Measurements from ENCODE around the gene UFSP1. TPM values are rescaled to one million over a fixed set of nuclear protein-coding genes. Genes with fewer than 3 reads are reported as not detected.
"Not testable (repeated sequence)": the region's sequence is repeated elsewhere in the genome, so short reads cannot be mapped to it uniquely, and the experiment has no call there.

Gene UFSP1
- total RNA-seq (ENCODE audit: insufficient read depth, low replicate concordance): 3.1 TPM

DNA sequence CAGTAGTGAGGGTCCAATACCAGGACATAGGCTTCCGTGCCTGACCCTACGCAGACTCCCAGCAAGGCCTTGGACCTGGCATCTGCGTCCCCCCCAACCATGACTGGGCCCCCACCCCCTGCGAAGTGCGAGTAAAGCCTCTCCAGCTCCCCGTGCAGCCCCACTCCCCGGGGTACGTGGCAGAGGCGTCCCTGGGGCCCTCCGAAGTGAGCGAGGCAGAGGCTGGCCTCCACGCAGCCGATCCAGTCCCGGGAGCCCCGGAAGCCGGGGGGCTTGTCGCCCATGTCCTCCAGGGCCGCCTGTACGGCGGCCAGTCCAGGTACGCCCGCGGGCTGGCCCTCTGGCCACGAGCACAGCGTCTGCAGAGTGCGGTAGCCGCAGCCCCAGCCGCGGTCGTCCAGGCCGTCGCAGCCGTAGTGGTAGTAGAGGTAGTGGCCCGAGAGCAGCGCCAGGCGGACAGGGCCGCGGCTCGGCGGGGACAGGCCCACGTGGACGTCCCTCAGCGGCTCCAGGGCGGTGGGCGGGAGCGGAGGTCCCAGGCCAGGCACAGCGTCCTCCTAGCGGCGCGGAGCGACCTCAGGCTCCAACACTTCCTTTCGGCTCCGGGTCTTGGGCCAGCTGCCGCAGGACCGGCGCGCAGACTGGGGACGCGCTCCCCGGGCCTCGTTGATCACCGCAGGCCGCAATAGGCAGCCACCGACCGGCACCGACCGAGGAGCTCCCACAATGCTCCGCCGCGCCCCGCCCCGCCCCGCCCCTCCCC lies at the start of gene UFSP1:
TSS of gene UFSP1 (minus strand) at position 728 of the 763 bp plus-strand sequence. CDS start at position 284, 444 bp downstream.
- DNase-seq (ENCODE audit: low spot score): no peak

DNA sequence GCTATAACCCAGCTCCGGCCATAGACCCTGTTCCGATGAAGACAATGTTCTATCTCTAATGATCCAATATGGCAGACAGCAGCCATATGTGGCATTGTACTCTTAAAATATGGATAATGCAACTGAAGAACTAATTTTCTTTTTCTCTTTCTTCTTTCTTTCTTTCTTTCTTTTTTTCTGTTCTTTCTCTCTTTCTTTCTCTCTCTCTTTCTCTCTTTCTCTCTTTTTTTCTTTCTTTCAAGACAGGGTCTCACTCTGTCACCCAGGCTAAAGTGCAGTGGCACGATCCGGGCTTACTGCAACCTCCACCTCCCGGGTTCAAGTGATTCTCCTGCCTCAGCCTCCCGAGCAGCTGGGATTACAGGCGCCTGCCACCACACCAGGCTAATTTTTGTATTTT lies 46.7 kb upstream of the UFSP1 start:
- DNase-seq (ENCODE audit: low spot score): not testable (repeated sequence)

DNA sequence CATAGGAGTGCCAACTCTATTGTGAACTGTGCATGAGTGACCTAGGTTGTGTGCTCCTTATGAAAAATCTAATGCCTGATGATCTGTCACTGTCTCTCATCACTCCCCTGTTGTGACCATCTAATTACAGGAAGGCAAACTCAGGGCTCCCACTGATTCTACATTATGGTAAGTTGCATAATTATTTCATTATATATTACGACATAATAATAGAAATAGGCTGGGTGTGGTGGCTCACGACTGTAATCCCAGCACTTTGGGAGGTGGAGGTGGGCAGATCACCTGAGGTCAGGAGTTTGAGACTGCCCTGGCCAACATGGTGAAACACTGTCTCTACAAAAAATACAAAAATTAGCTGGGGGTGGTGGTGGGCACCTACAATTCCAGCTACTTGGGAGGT lies 45.9 kb upstream of the UFSP1 start:
- DNase-seq (ENCODE audit: low spot score): not testable (repeated sequence)

DNA sequence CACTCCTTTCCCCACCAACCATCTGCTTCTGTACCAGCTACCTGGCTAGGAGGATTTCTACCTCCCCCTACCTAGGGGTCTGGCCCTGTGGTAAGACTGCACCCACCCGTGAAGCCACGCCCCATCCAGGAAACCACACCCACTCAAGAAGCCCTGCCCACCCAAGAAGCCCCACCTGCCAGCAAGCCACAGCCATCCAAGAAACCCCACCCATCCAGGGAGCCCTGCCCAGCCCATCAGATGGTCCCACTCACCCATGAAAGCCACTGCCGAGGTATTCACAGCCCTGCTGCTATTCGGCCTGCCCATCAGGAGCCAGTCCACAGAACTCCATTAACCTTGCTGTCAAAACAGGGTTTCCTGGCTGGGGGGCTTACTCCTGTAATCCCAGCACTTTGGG lies 44.2 kb upstream of the UFSP1 start:
- DNase-seq (ENCODE audit: low spot score): no peak

DNA sequence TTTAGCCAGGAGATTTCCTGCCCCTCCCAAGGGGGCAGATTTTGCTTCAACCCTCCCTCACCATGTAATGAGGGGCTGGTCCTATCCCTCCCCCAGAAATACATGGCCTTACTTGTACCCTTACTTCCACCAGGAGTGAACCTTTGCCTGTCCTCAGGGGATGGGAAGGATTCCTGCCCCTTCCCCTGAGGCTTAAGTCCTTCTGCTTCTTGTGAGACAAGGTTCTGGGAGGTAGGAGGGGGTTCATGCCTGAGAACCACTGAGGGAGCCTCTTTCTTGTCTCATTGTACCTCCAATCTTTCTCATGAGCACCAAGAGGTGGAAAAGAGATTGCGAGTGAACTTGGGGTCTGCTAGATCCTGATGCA lies 40.3 kb upstream of the UFSP1 start:
- DNase-seq (ENCODE audit: low spot score): no peak

DNA sequence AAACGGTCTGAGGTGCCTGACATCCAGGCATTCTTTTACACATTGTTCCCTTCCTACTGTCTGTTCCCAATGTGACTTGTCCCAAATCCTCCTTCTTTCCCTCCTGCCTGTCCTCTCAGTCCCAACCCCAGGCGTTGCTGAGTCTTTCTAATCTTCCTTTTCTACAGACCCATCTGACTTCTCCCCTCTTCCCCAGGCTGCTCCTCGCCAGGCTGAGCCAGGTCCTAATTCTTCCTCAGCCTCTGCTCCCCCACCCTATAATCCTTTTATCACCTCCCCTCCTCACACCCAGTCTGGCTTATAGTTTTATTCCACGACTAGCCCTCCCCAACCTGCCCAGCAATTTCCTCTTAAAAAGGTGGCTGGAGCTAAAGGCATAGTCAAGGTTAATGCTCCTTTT lies 34.1 kb upstream of the UFSP1 start:
- not testable (repeated sequence) for DNase-seq (ENCODE audit: low spot score)

DNA sequence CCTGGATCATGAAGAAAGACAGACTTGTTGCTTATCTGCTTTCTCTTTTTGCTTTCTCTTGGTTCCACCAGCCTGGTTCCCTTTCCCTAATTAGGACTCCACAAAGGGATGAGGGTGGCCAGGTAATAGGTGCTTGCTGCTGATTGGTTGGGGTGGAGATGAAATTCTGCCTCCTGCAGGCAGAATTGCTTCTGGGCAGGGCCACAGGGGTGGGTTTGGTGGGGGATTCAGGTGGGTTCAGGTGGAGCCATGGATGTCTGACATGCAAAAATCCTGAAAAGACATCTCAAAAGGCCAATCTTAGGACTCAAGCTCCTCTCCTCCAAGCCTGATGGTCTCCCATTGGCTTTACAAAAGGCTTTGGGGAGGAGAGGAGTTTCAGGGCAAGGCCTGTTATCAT lies 31.5 kb upstream of the UFSP1 start:
- DNase-seq (ENCODE audit: low spot score): no peak

DNA sequence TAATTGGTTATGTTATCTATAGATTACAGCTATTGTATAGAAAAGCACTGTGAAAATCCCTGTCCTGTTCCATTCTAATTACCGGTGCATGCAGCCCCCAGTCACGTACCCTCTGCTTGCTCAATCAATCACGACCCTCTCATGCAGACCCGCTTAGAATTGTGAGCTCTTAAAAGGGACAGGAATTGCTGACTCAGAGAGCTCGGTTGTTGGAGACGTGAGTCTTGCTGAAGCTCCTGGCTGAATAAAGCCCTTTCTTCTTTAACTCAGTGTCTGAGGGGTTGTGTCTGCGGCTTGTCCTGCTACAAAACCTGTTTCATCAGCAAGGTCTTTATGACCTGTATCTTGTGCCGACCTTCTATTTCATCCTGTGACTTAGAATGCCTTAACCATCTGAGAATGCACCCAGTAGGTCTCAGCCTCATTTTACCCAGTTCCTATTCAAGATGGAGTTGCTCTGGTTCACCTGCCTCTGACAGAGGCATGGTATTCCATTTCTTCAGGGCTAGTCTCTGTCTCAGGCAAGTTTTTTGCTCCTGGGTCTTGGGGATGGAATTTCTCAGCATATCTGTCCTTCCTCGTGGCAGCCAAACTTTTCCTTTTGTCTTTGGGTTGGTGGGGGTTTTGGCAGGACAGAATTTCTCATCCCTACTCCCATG lies 30.4 kb upstream of the UFSP1 start:
- not testable (repeated sequence) for DNase-seq (ENCODE audit: low spot score)

DNA sequence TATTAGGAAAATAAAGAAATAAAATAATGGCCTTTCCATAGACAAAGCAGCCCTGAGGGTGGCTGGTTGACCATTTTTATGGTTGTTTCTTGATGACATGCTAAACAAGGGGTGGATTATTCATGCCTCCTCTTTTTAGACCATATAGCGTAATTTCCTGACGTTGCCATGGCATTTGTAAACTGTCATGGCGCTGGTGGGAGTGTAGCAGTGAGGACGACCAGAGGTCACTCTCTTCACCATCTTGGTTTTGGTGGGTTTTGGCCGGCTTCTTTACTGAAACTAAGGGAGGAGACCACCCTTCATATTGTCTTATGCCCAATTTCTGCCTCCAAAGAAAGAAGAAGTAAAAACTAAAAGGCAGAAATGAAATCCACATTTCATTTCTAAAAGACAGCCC lies 29.8 kb upstream of the UFSP1 start:
- DNase-seq (ENCODE audit: low spot score): not testable (repeated sequence)

DNA sequence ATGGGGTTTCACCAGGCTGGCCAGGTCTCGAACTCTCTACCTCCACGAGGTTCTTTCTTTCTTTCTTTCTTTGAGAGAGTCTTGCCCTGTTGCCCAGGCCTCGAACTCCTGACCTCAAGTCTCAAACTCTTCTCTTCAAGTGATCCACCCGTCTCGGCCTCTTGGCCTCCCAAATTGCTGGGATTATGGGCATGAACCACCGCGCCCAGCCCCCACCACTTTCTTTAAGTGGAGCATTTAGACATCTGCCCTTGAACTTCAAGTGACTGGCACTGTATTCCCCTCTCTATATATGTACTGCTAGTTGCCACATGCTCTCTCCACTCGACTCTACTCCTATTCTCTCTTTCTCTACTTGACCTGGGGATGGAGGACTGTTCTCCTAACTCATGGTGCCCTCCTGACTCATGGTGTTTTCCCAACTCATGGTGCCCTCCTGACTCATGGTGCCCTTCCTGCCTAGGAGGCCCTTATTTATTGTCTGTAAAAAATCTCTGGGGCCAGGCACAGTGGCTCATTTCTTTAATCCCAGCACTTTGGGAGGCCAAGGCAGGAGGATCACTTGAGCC lies 25.4 kb upstream of the UFSP1 start:
- DNase-seq (ENCODE audit: low spot score): no peak

DNA sequence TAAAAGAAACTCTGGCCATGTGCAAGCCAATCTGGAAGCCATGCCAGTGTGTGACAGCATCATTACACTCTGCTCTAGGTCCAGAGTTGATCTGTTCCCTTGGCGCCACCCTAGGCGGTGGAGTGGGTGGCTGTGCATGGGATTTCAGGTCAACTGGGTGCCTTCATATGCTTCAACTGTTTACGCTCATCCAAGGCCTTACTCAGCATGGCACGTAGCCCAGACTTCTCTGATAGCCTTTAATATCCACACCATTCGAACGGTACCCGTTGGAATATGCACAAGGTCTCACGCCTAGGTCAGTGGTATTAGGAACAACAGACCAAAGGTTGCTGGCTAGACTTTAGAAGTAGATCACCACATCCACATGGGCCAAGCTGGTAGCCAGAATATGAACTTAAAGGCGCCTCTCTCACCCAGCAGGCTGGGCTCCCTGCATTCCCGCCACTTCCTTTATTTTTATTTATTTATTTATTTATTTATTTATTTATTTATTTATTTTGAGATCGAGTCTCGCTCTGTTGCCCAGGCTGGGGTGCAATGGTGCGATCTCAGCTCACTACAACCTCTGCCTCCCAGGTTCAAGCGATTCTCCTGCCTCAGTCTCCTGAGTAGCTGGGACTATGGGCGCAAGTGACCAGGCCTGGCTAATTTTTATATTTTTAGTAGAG lies 24.8 kb upstream of the UFSP1 start:
- no peak for DNase-seq (ENCODE audit: low spot score)

DNA sequence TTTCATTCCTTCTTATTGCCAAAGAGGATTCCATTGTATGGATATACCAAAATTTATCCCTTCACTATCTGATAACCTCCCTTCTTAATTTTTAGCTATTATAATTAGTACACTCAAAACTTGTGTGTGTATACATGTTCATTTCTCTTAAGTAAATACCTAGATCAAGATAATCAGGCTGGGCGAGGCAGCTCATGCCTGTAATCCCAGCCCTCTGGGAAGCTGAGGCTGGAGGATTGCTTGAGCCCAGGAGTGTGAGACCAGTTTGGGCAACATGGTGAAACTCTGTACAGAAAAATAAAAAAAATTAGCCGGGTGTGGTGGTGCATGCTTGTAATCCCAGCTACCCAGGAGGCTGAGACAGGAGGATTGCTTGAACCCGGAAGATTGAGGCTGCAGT lies 22.0 kb upstream of the UFSP1 start:
- DNase-seq (ENCODE audit: low spot score): no peak

DNA sequence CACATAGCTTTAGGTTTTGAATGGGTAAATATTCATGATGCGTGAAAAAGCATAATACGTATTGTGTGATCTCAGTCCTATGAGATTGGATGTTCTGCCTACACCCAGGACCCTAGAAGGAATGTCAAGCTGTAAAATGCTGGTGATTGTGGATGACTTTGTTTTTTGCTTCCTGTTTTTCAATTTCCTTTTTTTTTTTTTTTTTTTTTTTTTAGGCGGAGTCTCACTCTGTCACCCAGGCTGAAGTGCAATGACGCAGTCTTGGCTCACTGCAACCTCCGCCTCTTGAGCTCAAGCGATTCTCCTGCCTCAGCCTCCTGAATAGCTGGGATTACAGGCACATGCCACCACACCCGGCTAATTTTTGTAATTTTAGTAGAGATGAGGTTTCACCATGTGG lies 20.9 kb upstream of the UFSP1 start:
- DNase-seq (ENCODE audit: low spot score): not testable (repeated sequence)

DNA sequence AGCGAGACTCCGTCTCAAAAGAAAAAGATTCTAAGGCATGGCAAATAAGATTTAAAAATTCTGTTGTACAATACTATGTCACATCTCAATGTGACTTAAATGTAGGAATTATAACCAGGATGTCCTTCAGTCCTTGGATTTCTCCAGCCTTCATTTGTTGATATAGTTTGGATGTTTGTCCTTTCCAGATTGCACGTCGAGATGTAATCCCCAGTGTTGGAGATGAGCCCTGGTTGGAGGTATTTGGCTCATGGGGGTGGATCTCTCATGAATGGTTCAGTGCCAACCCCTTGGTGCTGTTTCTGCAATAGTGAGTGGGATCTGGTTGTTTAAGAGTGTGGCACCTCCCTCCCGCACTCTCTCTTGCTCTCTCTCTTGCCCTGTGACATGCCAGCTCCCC lies 19.0 kb upstream of the UFSP1 start:
- no peak for DNase-seq (ENCODE audit: low spot score)

DNA sequence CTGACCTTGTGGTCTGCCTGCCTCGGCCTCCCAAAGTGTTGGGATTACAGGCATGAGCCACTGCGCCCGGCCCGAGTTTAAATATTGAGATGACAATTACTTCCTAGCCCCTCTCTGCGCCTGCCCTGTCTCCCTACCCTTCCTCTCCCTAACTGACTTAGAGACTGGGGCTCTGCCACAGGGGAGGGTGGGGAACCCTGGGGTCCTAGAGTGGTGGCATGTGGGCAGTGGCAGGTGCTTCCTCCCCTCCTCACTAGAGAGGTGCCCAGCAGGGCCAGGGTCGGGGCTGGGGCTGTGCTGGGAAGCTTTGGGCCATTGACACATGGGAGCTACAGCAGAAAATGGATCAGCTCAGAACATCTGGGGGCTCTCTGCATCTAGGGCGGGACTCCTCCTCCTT lies 13.1 kb upstream of the UFSP1 start:
- no peak for DNase-seq (ENCODE audit: low spot score)

DNA sequence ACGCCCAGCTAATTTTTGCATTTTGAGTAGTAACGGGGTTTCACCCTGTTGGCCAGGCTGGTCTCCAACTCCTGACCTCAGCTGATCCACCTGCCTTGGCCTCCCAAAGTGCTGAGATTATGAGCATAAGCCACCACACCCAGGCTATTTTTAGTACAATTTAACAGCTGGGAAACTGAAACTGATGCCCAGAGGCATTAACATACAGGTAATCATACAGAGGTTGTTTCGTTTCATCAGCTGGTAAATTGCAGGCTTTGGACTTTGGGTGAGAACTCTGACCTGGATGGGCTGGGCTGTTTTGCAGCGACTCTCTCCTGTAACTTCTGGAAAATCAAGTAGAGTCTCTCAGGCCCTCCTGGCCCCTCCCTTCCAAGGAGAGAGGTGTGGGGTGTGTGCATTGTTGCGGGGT lies 12.4 kb upstream of the UFSP1 start:
- DNase-seq (ENCODE audit: low spot score): no peak

DNA sequence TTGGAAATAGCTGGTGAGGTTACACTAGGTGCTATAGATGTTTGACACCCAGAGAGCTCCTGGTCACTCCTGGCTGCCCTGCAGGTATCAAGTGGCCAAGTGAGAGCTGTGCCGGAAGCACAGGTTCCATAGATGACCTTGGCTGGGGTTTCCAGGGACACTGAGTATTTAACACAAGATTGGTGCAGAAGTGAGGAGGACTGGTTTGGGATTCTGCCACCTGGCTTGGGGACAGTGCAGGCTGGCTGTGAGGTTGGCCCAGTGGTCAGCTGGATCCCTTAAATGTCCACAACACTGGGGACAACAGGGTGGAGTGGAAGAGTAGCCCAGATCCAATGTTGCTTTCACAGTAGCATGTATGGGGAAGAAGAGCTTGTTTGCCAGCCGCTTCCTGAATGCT lies 11.5 kb upstream of the UFSP1 start:
- no peak for DNase-seq (ENCODE audit: low spot score)

DNA sequence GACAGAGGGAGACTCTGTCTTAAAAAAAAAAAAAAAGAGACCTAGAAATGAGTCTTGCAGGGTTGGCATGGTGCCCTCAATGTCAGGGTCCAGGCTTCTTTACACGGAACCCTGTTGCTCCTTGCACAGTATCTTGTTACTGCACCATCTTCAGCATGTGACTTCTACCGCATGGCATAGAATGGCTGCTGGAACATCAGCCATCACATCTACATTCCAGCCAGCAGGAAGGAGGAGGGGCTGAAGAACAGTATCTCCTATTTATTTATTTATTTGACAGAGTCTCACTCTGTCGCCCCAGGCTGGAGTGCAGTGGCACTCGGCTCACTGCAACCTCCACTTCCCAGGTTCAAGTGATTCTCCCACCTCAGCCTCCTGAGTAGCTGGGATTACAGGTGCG lies 9.9 kb upstream of the UFSP1 start:
- no peak for DNase-seq (ENCODE audit: low spot score)

DNA sequence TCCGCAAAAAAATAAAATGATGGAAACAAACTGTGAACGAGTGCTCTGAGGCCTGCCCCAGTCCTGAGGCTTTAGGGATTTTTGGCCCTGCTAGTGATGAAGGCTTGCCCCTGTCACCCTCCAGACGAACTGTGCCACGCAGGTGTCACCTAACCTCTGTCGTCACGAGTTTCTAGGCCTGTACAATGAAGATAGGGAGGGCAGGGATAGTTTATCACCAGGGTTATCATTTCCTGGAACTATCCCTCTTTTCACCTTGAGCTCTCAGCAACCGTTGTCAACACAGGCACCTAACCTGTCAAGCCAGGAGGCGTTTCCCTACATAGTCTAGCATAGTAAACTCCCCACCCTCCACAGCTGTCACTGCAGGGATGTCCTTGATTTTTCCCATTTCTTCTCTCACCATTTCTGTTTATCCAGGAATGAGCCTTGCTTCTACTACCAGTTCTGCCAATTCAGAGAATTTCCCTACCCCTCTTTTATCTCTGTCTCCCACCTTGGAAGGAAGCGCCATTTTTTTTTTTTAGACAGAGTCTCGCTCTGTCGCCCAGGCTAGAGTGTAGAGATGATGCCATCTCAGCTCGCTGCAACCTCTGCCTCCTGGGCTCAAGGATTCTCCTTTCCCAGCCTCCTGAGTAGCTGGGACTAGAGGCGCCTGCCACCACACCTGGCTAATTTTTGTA lies 8.4 kb upstream of the UFSP1 start:
- DNase-seq (ENCODE audit: low spot score): no peak

DNA sequence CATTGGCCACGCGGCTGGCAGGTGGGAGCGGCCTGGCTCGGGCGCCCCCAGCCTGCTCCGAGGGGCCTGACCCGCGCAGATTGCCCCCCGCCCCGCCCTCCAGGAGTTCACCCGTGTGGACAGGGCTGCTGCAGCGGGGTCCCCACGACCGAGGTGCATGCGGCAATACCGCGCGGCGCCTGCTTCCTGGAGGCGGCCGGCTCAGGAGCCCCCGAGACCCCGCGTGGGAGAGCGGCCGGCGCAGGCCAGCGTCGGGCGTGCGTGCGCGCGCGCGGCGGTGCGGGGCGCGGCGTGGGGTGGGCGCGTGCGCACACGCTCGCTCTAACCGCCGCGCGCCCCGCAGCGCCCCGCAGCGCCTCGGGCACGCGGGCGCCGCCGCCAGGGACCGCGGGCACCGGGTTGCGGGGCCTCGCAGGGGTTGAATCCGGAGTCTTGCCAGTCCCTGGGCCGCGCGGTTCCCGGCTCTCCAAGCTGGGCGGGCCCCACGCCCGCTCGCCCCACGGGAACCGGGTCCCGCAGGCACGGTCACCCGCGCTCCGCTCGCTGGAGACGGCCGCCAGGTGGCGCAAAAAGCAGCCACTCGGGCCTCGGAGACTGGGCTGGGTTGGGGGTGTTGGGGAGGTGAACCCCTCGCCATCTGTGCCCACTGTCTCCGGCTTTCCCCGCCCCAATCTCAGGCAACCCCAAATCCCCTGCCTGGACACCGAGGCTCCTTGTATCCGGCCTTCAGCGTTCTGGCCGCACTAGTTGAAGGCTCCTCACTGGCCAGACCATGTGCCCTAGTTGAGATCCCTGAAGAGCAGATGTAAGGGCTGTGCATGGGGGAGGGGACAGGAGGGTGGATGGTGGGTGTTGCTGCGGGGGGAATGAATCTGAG lies 7.5 kb upstream of the UFSP1 start:
- DNase-seq (ENCODE audit: low spot score): no peak
